Measurements from ENCODE around the gene AMMECR1.

Gene AMMECR1

GRCh38 chrX:110293658-110294057, 24.2 kb downstream of the AMMECR1 start:
- TF ChIP-seq CTCF (IDR thresholded peaks at IDR 0.05; ENCODE audit: extremely low read depth, missing control alignments): no peak
- DNase-seq (ENCODE audit: low spot score): no peak

- no peak for TF ChIP-seq CTCF (IDR thresholded peaks at IDR 0.05; ENCODE audit: extremely low read depth, missing control alignments)
These were observed 30.3 kb downstream of the AMMECR1 start for GRCh38 chrX:110287605-110288004.

GRCh38 chrX:110286106-110286505, 31.8 kb downstream of the AMMECR1 start:
- TF ChIP-seq CTCF (IDR thresholded peaks at IDR 0.05; ENCODE audit: extremely low read depth, missing control alignments): no peak
- no peak for DNase-seq (ENCODE audit: low spot score)

More at GRCh38 chrX:110287605-110288004, 30.3 kb downstream of the AMMECR1 start:
- DNase-seq (ENCODE audit: low spot score): no peak

GRCh38 chrX:110284159-110284558, 33.7 kb downstream of the AMMECR1 start:
- no peak for DNase-seq (ENCODE audit: low spot score)

GRCh38 chrX:110282922-110283321, 35.0 kb downstream of the AMMECR1 start:
- TF ChIP-seq CTCF (IDR thresholded peaks at IDR 0.05; ENCODE audit: extremely low read depth, missing control alignments): no peak
- no peak for DNase-seq (ENCODE audit: low spot score)

More at GRCh38 chrX:110284159-110284558, 33.7 kb downstream of the AMMECR1 start:
- no peak for TF ChIP-seq CTCF (IDR thresholded peaks at IDR 0.05; ENCODE audit: extremely low read depth, missing control alignments)

GRCh38 chrX:110281377-110281776, 36.5 kb downstream of the AMMECR1 start:
- no peak for TF ChIP-seq CTCF (IDR thresholded peaks at IDR 0.05; ENCODE audit: extremely low read depth, missing control alignments)
- no peak for DNase-seq (ENCODE audit: low spot score)

GRCh38 chrX:110280954-110281353, 36.9 kb downstream of the AMMECR1 start:
- no peak for TF ChIP-seq CTCF (IDR thresholded peaks at IDR 0.05; ENCODE audit: extremely low read depth, missing control alignments)
- no peak for DNase-seq (ENCODE audit: low spot score)
